NCI-H82 treated with DMSO at 0.1 percent for 48 hours (cell line): ENCODE results near the gene KRTAP5-3.
"Not testable (repeated sequence)": the region's sequence is repeated elsewhere in the genome, so short reads cannot be mapped to it uniquely, and the experiment has no call there.

Experiments used
- DNase-seq: peaks from one replicate; lab custom pipeline; 2025; ENCODE audit not compliant: unreplicated experiment; lab: John Stamatoyannopoulos, UW

Gene KRTAP5-3, protein sequence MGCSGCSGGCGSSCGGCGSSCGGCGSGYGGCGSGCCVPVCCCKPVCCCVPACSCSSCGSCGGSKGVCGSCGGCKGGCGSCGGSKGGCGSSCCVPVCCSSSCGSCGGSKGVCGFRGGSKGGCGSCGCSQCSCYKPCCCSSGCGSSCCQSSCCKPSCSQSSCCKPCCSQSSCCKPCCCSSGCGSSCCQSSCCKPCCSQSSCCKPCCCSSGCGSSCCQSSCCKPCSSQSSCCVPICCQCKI

GRCh38 chr11:1608363-1608762 is at the start of gene KRTAP5-3:
Gene KRTAP5-3, minus strand, starts transcription at chr11:1608463. Its CDS starts 78 bp downstream, at chr11:1608385.
- no peak for DNase-seq

DNA sequence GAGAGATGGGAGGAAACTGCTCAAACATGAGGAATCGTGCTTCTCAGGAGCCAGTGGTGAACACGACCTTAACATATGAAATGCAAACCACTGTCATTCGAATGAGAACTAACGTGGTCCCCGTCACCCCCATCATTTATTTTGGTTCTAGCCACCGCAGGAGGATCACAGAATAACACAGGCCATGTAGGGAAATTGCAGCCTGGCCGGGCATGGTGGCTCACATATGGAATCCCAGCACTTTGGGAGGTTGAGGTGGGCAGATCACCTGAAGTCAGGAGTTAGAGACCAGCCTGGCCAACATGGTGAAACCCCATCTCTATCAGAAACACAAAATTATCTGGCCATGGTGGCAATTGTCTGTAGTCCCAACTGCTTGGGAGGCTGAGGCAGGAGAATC is 48.4 kb upstream of the KRTAP5-3 start:
- DNase-seq = no peak

- DNase-seq = no peak
Measured at GRCh38 chr11:1656061-1656441, 47.8 kb upstream of the KRTAP5-3 start.

DNA sequence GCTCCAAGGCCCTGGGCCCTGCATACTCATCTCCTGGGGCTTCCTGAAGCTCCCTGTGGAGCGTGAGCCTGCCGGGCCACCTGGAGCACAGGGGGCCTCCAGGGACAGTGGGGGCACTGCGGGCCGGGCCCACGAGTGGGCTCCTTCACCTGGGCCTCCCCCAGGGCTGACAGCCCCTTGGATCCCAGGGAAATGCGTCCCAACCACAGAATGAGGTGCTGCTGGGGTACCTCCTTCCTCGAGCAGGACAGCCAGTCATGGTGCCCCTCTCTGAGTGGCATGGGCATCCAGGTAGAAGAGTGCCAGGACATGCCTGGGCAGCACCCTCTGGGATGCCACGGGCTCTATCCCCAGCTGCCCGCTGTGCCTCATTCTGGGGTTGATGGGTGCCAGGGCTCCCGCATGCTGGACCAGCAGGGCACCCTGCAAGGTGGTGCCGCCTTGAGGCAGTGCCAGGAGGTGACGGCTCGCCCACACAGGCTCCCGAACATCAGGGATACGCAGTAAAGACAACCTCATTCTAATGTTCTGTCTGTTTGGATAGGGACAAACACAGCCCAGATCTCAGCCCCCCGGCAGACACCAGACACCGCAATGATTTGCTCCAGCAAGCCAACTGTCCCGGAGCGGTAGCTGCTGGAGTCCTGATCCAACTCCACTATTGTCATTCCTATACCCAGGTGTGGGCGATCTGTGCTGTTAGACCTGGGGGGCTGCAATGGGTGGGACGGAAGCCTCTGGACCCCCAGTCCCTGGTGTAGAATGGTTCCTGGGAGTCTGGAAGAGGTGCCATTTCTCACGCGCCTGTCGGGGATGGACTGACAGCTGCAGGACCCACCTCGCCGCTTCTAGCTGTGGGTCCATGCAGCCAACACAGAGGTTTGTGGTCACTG is 47.2 kb upstream of the KRTAP5-3 start:
- DNase-seq = no peak

GRCh38 chr11:1654388-1655167 is 46.3 kb upstream of the KRTAP5-3 start:
- DNase-seq = no peak

- DNase-seq = no peak
Measured at GRCh38 chr11:1653541-1654387, 45.5 kb upstream of the KRTAP5-3 start.

DNA sequence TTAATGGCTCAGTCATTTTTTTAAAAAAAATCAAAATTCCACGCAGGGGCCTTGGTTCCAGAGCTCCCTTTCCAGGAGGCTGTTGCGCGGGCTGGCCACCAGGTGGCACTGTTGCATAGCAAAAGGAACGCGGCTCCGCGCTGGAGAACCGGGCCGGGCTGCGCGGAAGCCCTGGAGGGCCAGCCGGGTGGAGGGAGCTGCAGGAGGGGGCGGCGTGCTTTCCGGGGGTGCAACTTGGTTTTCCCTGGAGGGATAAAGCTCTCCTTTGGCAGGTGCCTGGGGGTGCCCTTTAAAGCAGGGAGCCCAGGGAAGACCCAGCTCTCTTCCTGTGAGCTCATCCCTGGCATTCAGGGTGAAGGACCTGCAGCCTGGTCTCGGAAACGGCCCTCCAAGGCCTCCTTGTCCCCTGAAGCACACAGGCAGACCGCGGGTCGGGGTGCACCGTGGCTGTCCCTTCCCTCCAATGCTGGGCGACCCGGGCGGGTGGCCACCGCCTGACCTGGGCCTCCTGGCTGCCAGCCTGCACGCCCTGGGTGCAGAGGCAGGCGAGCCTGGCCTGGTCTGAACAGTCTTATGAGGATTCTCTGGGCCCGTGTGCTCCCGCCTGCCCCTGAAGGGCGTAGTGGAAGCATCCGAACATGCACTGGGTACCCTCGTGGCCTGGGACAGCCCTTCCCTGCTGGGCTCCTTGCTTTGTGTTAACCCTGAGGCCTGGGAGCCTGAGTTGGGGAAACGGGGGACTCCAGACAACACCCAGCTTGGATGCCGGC is 44.7 kb upstream of the KRTAP5-3 start:
- no peak for DNase-seq

GRCh38 chr11:1652442-1652770 is 44.1 kb upstream of the KRTAP5-3 start:
- DNase-seq = no peak

GRCh38 chr11:1652026-1652425 is 43.8 kb upstream of the KRTAP5-3 start:
- DNase-seq = no peak

DNA sequence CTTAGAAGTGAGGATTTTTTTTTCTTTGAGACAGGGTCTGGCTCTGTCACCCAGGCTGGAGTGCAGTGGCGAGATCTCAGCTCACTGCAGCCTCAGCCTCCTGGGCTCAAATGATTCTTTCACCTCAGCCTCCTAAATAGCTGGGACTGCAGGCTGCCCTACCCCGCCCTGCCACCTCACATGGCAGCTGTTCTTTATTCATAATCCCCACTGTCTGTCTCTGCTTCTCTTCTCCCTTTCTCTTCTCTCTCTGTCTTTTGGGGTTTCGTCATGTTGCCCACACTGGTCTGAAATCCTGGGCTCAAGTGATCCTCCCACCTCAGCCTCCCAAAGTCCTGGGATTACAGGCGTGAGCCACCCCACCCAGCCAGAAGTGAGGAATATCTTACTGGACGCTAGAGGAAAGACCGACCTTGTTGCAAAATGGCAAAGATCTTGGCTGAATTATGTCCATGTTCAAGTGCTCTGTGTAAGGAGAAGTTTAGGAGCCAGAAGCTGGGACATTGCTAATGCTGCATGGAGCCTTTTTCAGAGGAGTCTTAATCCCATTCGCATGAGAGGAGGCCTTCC is 43.2 kb upstream of the KRTAP5-3 start:
- no peak for DNase-seq

GRCh38 chr11:1650918-1651262 is 42.6 kb upstream of the KRTAP5-3 start:
- DNase-seq = no peak

DNA sequence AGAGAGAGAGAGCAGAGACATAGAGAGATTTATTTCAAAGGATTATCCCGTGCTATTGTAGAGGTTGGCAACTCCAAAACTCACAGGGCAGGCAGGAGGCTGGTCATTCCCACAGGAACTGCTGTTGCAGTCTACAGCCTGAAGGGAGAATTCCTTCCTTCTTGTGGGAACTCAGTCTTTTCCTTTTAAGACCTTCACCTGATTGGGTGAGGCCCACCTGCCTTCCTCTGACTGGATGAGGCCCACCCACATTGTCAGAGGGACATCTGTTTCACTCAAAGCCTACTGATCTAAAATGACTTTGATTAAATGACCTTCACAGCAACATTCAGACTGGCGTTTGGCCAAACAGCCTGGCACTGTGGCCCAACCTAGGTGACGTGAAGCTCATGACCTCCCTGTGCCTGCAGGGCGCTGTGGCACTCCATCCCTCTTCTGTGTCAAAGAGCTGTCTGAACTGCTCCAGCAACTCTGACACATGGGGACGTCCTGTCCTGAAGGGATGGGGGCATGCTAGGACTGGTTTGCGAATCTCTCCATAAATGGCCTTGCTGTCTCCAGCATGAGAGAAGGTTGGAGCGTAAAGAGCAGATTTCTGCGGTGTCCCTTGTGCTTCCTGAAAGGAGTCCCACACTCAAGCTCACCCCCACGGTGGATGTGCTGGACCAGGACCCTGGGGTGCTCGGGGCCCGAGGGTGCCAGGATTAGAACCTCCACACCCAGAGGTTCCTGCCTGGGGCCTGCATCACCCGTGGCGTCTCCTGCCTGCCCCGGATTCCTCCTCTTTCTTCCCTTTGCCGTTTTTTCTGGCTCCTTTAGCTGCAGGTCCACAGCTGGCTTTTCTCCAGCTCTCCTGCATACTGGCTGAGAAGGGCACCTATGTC is 42.0 kb upstream of the KRTAP5-3 start:
- DNase-seq = no peak

DNA sequence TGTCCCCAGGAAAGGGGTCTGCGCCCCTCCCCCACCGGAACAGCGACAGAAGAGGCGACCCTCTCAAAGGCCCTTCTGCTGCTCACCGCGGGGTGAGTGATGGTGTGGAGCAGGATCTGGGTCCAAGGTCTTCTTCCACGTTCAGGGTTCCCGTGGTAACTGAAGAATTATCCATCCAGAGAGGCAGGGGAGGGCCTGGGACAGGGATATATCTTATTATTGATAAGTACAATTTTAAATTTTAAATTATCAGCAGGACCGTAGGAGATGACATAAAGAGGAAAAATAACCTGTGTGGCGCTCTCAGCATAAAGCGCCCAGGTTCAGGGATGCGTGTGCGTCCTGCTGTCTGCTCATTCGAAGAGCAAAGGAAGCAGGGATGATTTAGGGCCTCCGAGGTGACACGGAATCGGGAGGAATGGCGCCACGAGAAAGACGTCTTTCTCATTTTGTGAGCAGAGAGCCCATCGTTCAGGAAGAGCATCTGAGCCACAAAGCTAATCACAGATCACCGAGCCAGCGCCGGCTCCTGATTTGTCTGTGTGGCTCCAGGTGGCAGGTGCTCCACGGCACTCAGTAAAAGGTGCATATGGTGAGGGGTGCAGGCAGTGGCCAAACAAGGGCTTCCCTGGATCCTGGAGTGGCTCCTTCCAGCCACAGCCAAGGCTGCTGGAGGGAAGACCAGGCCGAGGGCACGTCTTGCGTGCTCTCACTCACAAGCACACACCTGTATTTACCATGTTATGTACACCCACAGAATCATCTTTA is 40.6 kb upstream of the KRTAP5-3 start:
- DNase-seq = no peak

GRCh38 chr11:1647901-1648652 is 39.8 kb upstream of the KRTAP5-3 start:
- no peak for DNase-seq

DNA sequence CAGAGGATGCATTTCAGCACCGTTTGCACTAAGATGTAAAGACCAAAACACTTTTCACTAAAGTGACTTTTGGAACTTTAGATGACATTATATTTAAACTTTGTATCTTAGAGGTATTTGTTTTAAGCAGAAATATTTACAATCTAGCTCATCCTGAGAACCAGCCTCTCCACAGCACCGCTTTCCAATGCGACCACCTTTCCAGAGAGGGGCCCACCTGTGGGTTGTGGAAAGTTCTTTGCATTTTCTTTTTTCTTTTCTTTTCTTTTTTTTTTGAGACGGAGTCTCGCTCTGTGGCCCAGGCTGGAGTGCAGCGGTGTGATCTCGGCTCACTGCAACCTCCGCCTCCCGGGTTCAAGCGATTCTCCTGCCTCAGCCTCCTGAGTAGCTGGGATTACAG is 38.3 kb upstream of the KRTAP5-3 start:
- not testable (repeated sequence) for DNase-seq

DNA sequence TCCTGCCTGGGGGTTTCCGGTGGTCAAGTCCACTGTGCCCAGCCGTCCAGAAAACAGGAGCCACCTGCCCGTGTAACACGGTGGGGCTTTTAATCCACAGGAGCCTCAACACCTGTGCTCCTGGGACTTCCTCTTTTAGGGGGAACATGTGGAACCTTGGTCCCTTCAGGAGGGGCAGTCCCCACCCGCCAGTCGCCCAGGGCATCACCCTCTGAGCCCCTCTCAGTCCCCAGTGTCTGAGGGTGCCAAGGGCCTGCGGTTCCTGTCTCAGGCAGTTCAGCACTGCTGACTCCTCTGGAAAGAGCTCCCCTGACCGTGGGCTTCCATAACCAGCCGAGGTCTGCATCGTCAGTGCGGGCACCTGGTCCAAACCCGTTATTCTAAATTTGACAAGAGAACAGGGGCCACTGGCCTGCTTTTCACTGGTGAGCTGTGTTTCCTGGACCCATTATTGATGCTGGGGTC is 37.1 kb upstream of the KRTAP5-3 start:
- no peak for DNase-seq

GRCh38 chr11:1644601-1645356 is 36.5 kb upstream of the KRTAP5-3 start:
- no peak for DNase-seq
